ENCODE data around the gene SLFN5. TPM values are rescaled to one million over a fixed set of nuclear protein-coding genes. Genes with fewer than 3 reads are reported as not detected.

The SLFN5 gene
- total RNA-seq, 2 donors from 2014 or later: 7.8 to 8.9 TPM

- WGBS, 2 donors: 55 to 56% methylated on average over 1 of the region's 1 CpG
- Histone ChIP-seq H3K4me3 (no peak overlapping the region), H3K27ac (no peak overlapping the region), H3K4me1 (no peaks in the 10 kb centered on the region), H3K36me3 (replicated peaks in 1 of 2; ENCODE audit: insufficient read depth in 1 of 2, low read depth in 2 of 2) (no peaks in the 10 kb centered on the region), H3K9me3 (no peaks in the 10 kb centered on the region), H3K27me3 (no peaks in the 10 kb centered on the region)
- intact Hi-C loops (cut with DNase I): no loop called here
- TF ChIP-seq POLR2A (IDR thresholded peaks at IDR 0.05) (no peak), CTCF (IDR thresholded peaks at IDR 0.05) (no peak)
- DNase-seq (no peak), ATAC-seq (no peak)
These were observed 79.9 kb downstream of the SLFN5 start for GRCh38 chr17:35322749-35323148.

Other genes starting within 250 kb of the SLFN5 start
- gene RFFL, start 179.4 kb upstream of the SLFN5 start, total RNA-seq: 10 to 100 TPM; 11.9 to 17.8 TPM
- gene RAD51D, start 123.2 kb upstream of the SLFN5 start, total RNA-seq: 10 to 100 TPM in 1 of 2 donors, 1 to 10 TPM in 1; 3.4 to 16.2 TPM
- gene FNDC8, start 121.5 kb upstream of the SLFN5 start, total RNA-seq: not detected
- gene NLE1, start 100.8 kb upstream of the SLFN5 start, total RNA-seq: 10 to 100 TPM; 12.9 to 17.9 TPM
- gene UNC45B, start 95.3 kb upstream of the SLFN5 start, total RNA-seq: not detected
- gene SLC35G3, start 48.7 kb upstream of the SLFN5 start, total RNA-seq: not detected
- 10 to 100 TPM in 1 of 2 donors, 1 to 10 TPM in 1; 9.2 to 16.6 TPM for gene SLFN11, start 130.5 kb downstream of the SLFN5 start, total RNA-seq
- 1 to 10 TPM; 4.9 to 6.0 TPM for gene SLFN12, start 189.4 kb downstream of the SLFN5 start, total RNA-seq
- gene SLFN13, start 205.7 kb downstream of the SLFN5 start, total RNA-seq: 1 to 10 TPM; 2.1 to 2.3 TPM

Data from body of pancreas (tissue), 4 donors.